ENCODE data around the gene GRIN2C.

DNA sequence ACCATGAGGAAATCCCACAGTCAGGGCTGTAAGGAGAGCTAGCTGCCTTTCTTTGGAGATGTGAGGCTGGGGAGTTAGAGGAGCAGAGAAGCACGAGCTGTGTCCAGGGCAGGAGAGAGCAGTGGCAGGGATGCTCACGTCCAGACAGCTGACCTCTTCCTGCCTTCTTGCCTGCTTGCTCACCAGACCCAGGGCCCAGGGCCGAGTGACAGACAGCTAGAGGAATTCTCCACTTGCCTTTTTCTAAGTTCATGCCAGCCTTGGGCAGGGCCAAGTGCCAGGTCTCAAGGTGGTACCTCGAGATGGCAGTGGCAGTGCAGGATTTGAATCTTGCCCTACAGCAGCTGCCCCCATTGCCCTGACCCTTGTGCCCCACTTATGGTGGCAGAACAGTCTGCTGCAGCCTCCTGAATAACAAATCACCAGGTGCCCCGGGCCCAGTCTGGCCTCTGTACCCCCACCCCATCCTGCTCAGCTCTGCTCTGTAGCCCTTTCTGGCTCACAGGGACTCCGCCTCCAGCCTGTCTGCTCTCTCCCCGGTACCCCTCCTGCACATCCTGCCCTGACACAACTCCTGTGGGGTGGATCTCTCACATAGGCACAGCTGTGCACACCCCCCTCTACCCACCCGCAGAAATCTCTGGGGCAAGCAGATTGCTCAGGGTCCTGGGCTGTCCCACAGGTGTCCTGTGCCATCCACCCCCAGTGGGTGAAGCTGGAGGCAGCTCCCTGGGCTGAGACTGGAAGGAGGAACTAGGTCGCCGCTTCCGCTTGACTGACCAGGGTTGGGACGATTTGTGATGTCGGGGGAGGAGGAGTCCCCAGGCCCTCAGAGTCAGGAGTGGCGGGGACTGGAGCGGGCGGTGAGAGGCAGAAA is 25.9 kb downstream of the GRIN2C start:
- TF ChIP-seq, protein P1, sequence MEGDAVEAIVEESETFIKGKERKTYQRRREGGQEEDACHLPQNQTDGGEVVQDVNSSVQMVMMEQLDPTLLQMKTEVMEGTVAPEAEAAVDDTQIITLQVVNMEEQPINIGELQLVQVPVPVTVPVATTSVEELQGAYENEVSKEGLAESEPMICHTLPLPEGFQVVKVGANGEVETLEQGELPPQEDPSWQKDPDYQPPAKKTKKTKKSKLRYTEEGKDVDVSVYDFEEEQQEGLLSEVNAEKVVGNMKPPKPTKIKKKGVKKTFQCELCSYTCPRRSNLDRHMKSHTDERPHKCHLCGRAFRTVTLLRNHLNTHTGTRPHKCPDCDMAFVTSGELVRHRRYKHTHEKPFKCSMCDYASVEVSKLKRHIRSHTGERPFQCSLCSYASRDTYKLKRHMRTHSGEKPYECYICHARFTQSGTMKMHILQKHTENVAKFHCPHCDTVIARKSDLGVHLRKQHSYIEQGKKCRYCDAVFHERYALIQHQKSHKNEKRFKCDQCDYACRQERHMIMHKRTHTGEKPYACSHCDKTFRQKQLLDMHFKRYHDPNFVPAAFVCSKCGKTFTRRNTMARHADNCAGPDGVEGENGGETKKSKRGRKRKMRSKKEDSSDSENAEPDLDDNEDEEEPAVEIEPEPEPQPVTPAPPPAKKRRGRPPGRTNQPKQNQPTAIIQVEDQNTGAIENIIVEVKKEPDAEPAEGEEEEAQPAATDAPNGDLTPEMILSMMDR (IDR thresholded peaks at IDR 0.05): no peak
- TF ChIP-seq POLR2A (IDR thresholded peaks at IDR 0.05): no peak
